CD14-positive monocyte (primary cell): ENCODE measurements around the gene CPHXL2. TPM values are rescaled to one million over a fixed set of nuclear protein-coding genes. Genes with fewer than 3 reads are reported as not detected.

Experiments
- DNase-seq, 3 donors: peaks; one replicate each; pipeline ENCODE4 v3.0.0-alpha.2; 2011 to 2022
- H2AFZ ChIP-seq: 2 replicates; pipeline ENCODE4 v1.6.0; 2012; ENCODE audit warnings: mild to moderate bottlenecking, low read depth, low read length, inconsistent platforms; ENCODE audit not compliant: insufficient read depth, poor library complexity, severe bottlenecking
- H3K27ac ChIP-seq, 2 donors: 1 replicate in 1 of 2; 2 replicates in 1 of 2; pipeline ENCODE4 v1.5.1; 2012 to 2013; ENCODE audit warnings: low read length in 2 of 2, control low read depth in 1 of 2, inconsistent platforms in 1 of 2, low read depth in 1 of 2, mild to moderate bottlenecking in 1 of 2
- H3K27me3 ChIP-seq, 2 donors: one replicate each; pipeline versions ENCODE4 v1.6.0 to v1.6.1; 2011 to 2013; ENCODE audit warnings: low read length in 2 of 2; ENCODE audit not compliant: control insufficient read depth in 2 of 2, insufficient read depth in 2 of 2
- H3K36me3 ChIP-seq, 2 donors: replicated peaks in 1 of 2; 1 replicate in 1 of 2; 2 replicates in 1 of 2; pipeline versions ENCODE4 v1.5.1 to v1.6.1; 2012 to 2013; ENCODE audit warnings: low read length in 2 of 2, control low read depth in 1 of 2, inconsistent platforms in 1 of 2, mild to moderate bottlenecking in 1 of 2; ENCODE audit not compliant: insufficient read depth in 2 of 2, control insufficient read depth in 1 of 2
- H3K4me1 ChIP-seq, 2 donors: 1 replicate in 1 of 2; 2 replicates in 1 of 2; pipeline versions ENCODE4 v1.5.1 to v1.6.1; 2012 to 2013; ENCODE audit warnings: low read length in 2 of 2, control low read depth in 1 of 2, inconsistent platforms in 1 of 2, mild to moderate bottlenecking in 1 of 2, moderate library complexity in 1 of 2; ENCODE audit not compliant: insufficient read depth in 2 of 2, control insufficient read depth in 1 of 2
- H3K4me2 ChIP-seq: replicated peaks from 2 replicates; pipeline ENCODE3; 2012; ENCODE audit warnings: low read length, moderate library complexity, mild to moderate bottlenecking; ENCODE audit not compliant: poor library complexity, severe bottlenecking; ENCODE audit errors: extremely low read depth
- H3K4me3 ChIP-seq, 3 experiments: fragments of 200-600 bp in 1 of 3; sonication (generic) in 1 of 3; replicated peaks in 1 of 3; 1 replicate in 2 of 3; 2 replicates in 1 of 3; pipeline ENCODE4 v1.5.1; 2011 to 2013; ENCODE audit warnings: low read length in 3 of 3, mild to moderate bottlenecking in 3 of 3, control low read depth in 2 of 3, low read depth in 2 of 3, inconsistent platforms in 1 of 3, moderate library complexity in 1 of 3
- H3K79me2 ChIP-seq: 2 replicates; pipeline ENCODE4 v1.6.0; 2012; ENCODE audit warnings: mild to moderate bottlenecking, control low read depth, inconsistent platforms, low read length, moderate library complexity; ENCODE audit not compliant: insufficient read depth
- H3K9ac ChIP-seq: 2 replicates; pipeline ENCODE4 v1.6.0; 2017; ENCODE audit warnings: low read length, mild to moderate bottlenecking; ENCODE audit not compliant: insufficient read depth, poor library complexity, severe bottlenecking
- H3K9me3 ChIP-seq, 2 donors: replicated peaks in 1 of 2; 1 replicate in 1 of 2; 2 replicates in 1 of 2; pipeline versions ENCODE4 v1.5.1 to v1.6.1; 2012 to 2013; ENCODE audit warnings: low read length in 2 of 2, control low read depth in 1 of 2; ENCODE audit not compliant: control insufficient read depth in 1 of 2, insufficient read depth in 1 of 2
- H4K20me1 ChIP-seq: 2 replicates; pipeline ENCODE4 v1.6.0; 2012; ENCODE audit warnings: mild to moderate bottlenecking, low read length, control low read depth, moderate library complexity; ENCODE audit not compliant: insufficient read depth
- H3K27ac Mint-ChIP-seq, 7 donors: one replicate each; pipeline ENCODE4 v1.8.0; 2020; ENCODE audit warnings: mild to moderate bottlenecking in 7 of 7, mixed read lengths in 7 of 7, moderate library complexity in 6 of 7, inconsistent platforms in 2 of 7
- H3K27me3 Mint-ChIP-seq, 3 donors: one replicate each; pipeline ENCODE4 v1.8.0; 2021 to 2022; ENCODE audit warnings: low read depth in 3 of 3, mild to moderate bottlenecking in 3 of 3, mixed read lengths in 3 of 3, moderate library complexity in 3 of 3, inconsistent platforms in 1 of 3
- H3K36me3 Mint-ChIP-seq, 2 donors: one replicate each; pipeline ENCODE4 v1.8.0; 2020; ENCODE audit warnings: mixed read lengths in 2 of 2, inconsistent platforms in 1 of 2, mild to moderate bottlenecking in 1 of 2
- H3K4me1 Mint-ChIP-seq: one replicate; pipeline ENCODE4 v1.8.0; 2020; ENCODE audit warnings: mild to moderate bottlenecking, mixed read lengths
- H3K4me3 Mint-ChIP-seq, 2 donors: one replicate each; pipeline ENCODE4 v1.8.0; 2020; ENCODE audit warnings: mild to moderate bottlenecking in 2 of 2, mixed read lengths in 2 of 2, moderate library complexity in 1 of 2
- H3K9me3 Mint-ChIP-seq, 7 donors: one replicate each; pipeline ENCODE4 v1.8.0; 2020 to 2022; ENCODE audit warnings: mixed read lengths in 7 of 7, mild to moderate bottlenecking in 6 of 7, moderate library complexity in 6 of 7, inconsistent platforms in 2 of 7
- WGBS: methylation state at CpG from one replicate; pipeline ENCODE4 v1.1.5; 2013; ENCODE audit warnings: missing lambda C conversion rate; ENCODE audit not compliant: insufficient coverage; 5-methylcytosine and 5-hydroxymethylcytosine counted together
- intact Hi-C, 2 donors: fragments of 100-400 bp; cut with micrococcal nuclease; formaldehyde crosslinking; loops; one replicate each; pipeline versions ENCODE4 v1.15.0 to v1.15.1; 2023
- polyA plus RNA-seq, 3 donors: library from polyadenylated mRNA; depleted of rRNA in 1 of 3; unstranded in 2 of 3; stranded (reverse) in 1 of 3; fragments of 300-500 nt in 2 of 3; fragments of >200 nt in 1 of 3; fragmentation: Illumina TruSeq in 2 of 3; gene quantifications; 1 replicate in 2 of 3; 2 replicates in 1 of 3; pipeline ENCODE4 v1.2.3, GENCODE V29; 2012 to 2021
- TF ChIP-seq, protein P1 (sequence below): fragments of 200-600 bp; IDR thresholded peaks from one replicate; pipeline ENCODE4 v1.8.0; 2022; ENCODE audit warnings: antibody characterized with exemption, mild to moderate bottlenecking

Gene CPHXL2
- polyA plus RNA-seq, 3 donors = not detected

- Histone ChIP-seq H3K9me3 (no peaks in the 10 kb centered on the region), H3K27ac (no peak overlapping the region), H3K4me2 (no peak overlapping the region), H3K4me3 (no peak overlapping the region), H3K27me3 (no peaks in the 10 kb centered on the region), H3K4me1 (no peaks in the 10 kb centered on the region), H3K79me2 (peaks cover 6% of the 10 kb centered on the region), H4K20me1 (peaks cover 24% of the 10 kb centered on the region), H3K9ac (no peak overlapping the region), H2AFZ (no peak overlapping the region), H3K36me3 (peaks cover 32 to 55% of the 10 kb centered on the region in 2 donors)
- DNase-seq = no peak
- no peaks in the 10 kb centered on the region for H3K27me3 Mint-ChIP-seq
- H3K27ac Mint-ChIP-seq = no peak overlapping the region
- peaks cover 0 to 10% (median 0%) of the 10 kb centered on the region in 7 donors for H3K9me3 Mint-ChIP-seq
- H3K4me3 Mint-ChIP-seq = no peak overlapping the region
- TF ChIP-seq, protein P1, sequence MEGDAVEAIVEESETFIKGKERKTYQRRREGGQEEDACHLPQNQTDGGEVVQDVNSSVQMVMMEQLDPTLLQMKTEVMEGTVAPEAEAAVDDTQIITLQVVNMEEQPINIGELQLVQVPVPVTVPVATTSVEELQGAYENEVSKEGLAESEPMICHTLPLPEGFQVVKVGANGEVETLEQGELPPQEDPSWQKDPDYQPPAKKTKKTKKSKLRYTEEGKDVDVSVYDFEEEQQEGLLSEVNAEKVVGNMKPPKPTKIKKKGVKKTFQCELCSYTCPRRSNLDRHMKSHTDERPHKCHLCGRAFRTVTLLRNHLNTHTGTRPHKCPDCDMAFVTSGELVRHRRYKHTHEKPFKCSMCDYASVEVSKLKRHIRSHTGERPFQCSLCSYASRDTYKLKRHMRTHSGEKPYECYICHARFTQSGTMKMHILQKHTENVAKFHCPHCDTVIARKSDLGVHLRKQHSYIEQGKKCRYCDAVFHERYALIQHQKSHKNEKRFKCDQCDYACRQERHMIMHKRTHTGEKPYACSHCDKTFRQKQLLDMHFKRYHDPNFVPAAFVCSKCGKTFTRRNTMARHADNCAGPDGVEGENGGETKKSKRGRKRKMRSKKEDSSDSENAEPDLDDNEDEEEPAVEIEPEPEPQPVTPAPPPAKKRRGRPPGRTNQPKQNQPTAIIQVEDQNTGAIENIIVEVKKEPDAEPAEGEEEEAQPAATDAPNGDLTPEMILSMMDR = no peak
- WGBS = 100% methylated on average over 1 of the region's 4 CpGs
- no peaks in the 10 kb centered on the region for H3K4me1 Mint-ChIP-seq
- peaks cover 35 to 45% of the 10 kb centered on the region in 2 donors for H3K36me3 Mint-ChIP-seq
- intact Hi-C loops = no loop called here
Measured at GRCh38 chr16:75660726-75661302, 16.0 kb downstream of the CPHXL2 start.

DNA sequence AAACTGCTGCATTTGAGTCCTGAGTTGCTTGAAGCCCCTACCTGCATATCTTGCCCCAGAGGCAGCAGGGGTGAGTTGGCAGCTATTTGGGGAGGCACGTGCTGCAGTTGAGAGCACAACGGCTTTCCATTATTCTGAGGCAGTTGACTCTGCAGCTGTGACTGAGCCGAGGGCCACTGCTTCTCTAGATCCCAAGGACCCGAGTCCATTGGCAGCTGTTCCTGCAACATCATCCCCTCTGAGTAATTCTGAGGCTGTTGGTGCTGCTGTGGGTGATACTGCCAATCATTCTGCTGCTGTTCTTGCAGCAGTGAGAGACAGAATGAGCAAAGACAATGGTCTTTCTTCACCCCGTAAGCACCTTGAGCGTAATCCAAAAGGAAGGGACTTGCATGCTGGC is 16.5 kb downstream of the CPHXL2 start:
- Histone ChIP-seq H3K9ac (no peak overlapping the region), H4K20me1 (peaks cover 29% of the 10 kb centered on the region), H3K79me2 (peaks cover 8% of the 10 kb centered on the region), H3K36me3 (peaks cover 37 to 60% of the 10 kb centered on the region in 2 donors), H3K4me3 (no peak overlapping the region), H2AFZ (no peak overlapping the region), H3K27me3 (no peaks in the 10 kb centered on the region), H3K4me1 (no peaks in the 10 kb centered on the region), H3K27ac (no peak overlapping the region), H3K9me3 (no peaks in the 10 kb centered on the region), H3K4me2 (no peak overlapping the region)
- H3K36me3 Mint-ChIP-seq = peaks cover 40 to 50% of the 10 kb centered on the region in 2 donors
- no peaks in the 10 kb centered on the region for H3K27me3 Mint-ChIP-seq
- no peak for DNase-seq
- H3K9me3 Mint-ChIP-seq = peaks cover 0 to 10% (median 0%) of the 10 kb centered on the region in 7 donors
- H3K27ac Mint-ChIP-seq = no peak overlapping the region
- H3K4me3 Mint-ChIP-seq = no peak overlapping the region
- WGBS = 100% methylated on average over 4 of the region's 6 CpGs
- intact Hi-C loops = no loop called here
- no peaks in the 10 kb centered on the region for H3K4me1 Mint-ChIP-seq
- TF ChIP-seq, protein P1 = no peak
